ENCODE measurements around the gene CCDC15.
A peak's percentile ranks its signal among the peaks of the same experiment; 100 is the strongest.
"Not testable (repeated sequence)": the region's sequence is repeated elsewhere in the genome, so short reads cannot be mapped to it uniquely, and the experiment has no call there.

The CCDC15 gene

GRCh38 chr11:125079151-125079877 is 125.3 kb downstream of the CCDC15 start:
- intact Hi-C loops (cut with DNase I) = no loop called here
- peak in 1 of 10 donors; percentile 73 for DNase-seq

GRCh38 chr11:125079878-125080530 is 126.0 kb downstream of the CCDC15 start:
- DNase-seq = peak in 1 of 10 donors; percentile 26
- intact Hi-C loops (cut with DNase I) = no loop called here

GRCh38 chr11:125080531-125080911 is 126.5 kb downstream of the CCDC15 start:
- intact Hi-C loops (cut with DNase I) = no loop called here
- peak in 1 of 10 donors; percentile 66 for DNase-seq

- peak in 1 of 10 donors; percentile 76 for DNase-seq
- intact Hi-C loops (cut with DNase I) = no loop called here
These were observed 127.2 kb downstream of the CCDC15 start for GRCh38 chr11:125081098-125081798.

- intact Hi-C loops (cut with DNase I) = no loop called here
- DNase-seq = peak in 1 of 10 donors; percentile 38
These were observed 128.0 kb downstream of the CCDC15 start for GRCh38 chr11:125082040-125082439.

- DNase-seq = peak in 1 of 10 donors; percentile 43
- intact Hi-C loops (cut with DNase I) = no loop called here
These were observed 128.8 kb downstream of the CCDC15 start for GRCh38 chr11:125082611-125083311.

DNA sequence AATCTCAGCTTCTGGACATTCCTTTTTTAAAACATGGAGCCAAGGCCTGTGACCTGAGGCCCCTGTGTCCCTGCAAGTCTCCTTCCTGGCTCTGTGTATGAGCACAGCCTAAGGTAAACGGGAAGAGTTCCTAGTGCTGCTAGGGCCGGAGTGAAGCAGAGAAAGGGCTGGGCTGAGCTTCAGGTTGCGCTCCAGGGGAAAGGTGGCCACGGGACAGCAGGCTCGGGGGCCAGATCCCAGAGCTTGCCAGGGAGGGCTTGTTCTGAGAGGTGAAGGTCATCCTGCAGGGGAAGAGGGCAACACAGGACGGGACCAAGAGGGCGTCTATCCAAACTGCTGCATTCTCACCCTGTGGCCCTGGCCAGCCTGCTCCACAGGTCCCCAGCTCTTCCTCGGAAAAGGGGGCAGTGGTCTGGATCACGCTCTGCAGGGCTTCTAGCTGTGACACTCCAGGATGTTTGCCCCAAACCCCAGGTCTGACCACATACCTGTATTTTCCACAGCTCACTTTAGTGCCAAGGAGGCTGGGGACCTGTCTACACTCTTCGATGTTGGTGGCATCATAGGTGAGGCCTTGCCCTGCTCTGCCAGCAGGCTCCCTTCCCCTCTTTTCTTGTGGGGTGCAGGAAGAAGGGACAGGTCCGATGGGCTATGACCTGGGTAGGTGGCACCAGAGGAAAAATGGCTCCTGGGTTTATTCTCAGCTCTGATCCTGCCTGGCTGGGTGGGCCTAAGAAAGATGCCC is 129.5 kb downstream of the CCDC15 start:
- peak in 1 of 10 donors; percentile 63 for DNase-seq
- intact Hi-C loops (cut with DNase I) = no loop called here

DNA sequence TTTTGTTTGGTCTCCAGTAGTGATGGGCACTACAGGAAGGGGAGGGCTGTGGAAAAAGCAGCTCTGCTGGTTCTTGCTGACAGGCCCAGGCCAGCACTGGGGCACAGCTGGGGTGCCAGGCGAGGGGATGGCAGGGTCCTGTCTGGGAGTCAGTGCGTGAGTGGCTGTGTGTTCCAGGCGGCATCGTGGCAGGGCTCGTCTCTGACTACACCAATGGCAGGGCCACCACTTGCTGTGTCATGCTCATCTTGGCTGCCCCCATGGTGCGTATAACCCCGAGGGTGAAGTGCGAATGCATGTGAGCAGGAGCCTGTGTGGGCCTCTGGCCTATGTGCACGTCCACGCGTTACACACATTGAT is 130.0 kb downstream of the CCDC15 start:
- intact Hi-C loops (cut with DNase I) = no loop called here
- DNase-seq = no peak

GRCh38 chr11:125084761-125085231 is 130.8 kb downstream of the CCDC15 start:
- intact Hi-C loops (cut with DNase I) = no loop called here
- peak in 2 of 10 donors; percentile 58 to 60 for DNase-seq

- peak in 2 of 10 donors; percentile 65 to 74 for DNase-seq
- intact Hi-C loops (cut with DNase I) = no loop called here
These were observed 131.5 kb downstream of the CCDC15 start for GRCh38 chr11:125085301-125086081.

DNA sequence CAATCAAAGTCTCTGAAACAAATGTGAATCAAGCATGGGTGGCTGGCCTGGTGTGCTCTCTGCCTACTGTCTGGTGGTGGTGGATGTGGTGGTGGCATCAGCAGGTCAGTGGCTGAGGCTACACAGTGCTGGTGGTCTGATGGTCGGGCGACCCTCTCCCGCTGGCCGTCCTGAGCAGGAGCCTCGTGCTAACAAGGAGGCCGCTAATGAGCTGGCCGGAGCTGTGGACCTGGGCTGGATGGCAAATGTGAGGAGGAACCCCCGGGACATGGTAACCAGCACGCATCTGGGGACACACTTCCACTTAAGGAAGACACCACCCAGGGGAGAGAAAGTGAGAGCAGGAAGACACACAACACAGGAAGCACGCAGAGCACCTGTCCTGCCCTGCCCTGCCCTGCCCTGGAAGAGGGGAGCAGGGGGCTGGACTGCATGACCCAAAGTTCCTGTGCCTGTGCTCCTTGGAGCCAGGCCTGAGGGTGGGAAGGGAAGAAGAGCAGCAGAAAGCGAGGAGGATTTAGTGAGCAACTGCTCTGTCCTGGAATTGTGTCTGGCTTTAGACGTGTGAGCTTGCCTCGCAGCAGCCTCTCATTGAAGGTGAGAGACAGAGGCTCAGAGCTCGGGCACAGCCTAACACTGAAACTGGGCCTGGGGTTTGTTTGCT is 132.8 kb downstream of the CCDC15 start:
- intact Hi-C loops (cut with DNase I) = no loop called here

GRCh38 chr11:125088123-125088522 is 134.1 kb downstream of the CCDC15 start:
- DNase-seq = no peak
- intact Hi-C loops (cut with DNase I) = no loop called here

More for the DNA sequence above, 132.8 kb downstream of the CCDC15 start:
- peak in 2 of 10 donors; percentile 60 to 62 for DNase-seq

- peak in 2 of 10 donors; percentile 46 to 59 for DNase-seq
- intact Hi-C loops (cut with DNase I) = no loop called here
These were observed 134.8 kb downstream of the CCDC15 start for GRCh38 chr11:125088576-125089455.

DNA sequence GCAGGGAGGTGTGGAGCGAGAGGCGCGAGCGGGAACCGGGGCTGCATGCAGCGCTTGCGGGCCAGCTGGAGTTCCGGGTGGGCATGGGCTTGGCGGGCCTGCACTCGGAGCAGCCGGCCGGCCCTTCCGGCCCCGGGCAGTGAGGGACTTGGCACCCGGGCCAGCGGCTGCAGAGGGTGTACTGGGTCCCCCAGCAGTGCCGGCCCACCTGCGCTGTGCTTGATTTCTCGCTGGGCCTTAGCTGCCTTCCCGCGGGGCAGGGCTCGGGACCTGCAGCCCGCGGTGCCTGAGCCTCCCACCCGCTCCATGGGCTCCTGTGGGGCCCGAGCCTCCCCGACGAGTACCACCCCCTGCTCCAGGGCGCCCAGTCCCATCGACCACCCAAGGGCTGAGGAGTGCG is 135.5 kb downstream of the CCDC15 start:
- peak in 2 of 10 donors; percentile 54 to 76 for DNase-seq
- intact Hi-C loops (cut with DNase I) = not testable (repeated sequence)

DNA sequence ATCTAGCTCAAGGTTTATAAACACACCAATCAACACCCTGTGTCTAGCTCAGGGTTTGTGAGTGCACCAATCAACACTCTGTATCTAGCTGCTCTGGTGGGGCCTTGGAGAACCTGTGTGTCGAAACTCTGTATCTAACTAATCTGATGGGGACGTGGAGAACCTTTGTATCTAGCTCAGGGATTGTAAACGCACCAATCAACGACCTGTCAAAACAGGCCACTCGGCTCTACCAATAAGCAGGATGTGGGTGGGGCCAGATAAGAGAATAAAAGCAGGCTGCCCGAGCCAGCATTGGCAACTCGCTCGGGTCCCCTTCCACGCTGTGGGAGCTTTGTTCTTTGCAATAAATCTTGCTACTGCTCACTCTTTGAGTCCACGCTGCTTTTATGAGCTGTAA is 136.1 kb downstream of the CCDC15 start:
- not testable (repeated sequence) for DNase-seq
- intact Hi-C loops (cut with DNase I) = loop anchor here (5.0 to 10.0 kb wide), 5 partner anchors 52 to 785 kb away; no protein-coding TSS in a partner anchor

DNA sequence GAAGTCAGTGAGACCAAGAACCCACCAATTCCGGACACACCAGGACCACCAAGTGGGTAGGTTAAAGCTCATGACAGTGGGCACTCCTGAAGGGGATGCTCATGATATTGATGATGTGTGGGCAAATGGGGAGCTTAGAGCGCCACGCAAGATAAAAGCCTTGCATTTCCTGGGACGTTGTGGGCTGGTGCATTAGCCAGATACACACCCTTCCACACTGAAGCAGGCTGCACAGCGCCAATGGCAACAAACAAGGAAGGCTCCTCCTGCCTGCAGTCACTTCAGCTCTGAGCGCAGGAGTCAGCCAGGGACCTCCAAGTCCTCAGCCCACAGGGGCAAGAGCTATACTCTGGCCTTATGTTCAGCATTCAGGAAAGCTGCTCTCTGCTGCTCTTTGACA is 136.8 kb downstream of the CCDC15 start:
- peak in 2 of 10 donors; percentile 47 to 71 for DNase-seq
- intact Hi-C loops (cut with DNase I) = loop anchor here (5.0 to 10.0 kb wide), 5 partner anchors 51 to 784 kb away; no protein-coding TSS in a partner anchor
